Glutamatergic neuron (in vitro differentiated cells): Measurements from ENCODE around the gene CASP10. TPM values are rescaled to one million over a fixed set of nuclear protein-coding genes. Genes with fewer than 3 reads are reported as not detected.
"Not testable (repeated sequence)": the region's sequence is repeated elsewhere in the genome, so short reads cannot be mapped to it uniquely, and the experiment has no call there.

Experiments
- DNase-seq: peaks from one replicate; pipeline ENCODE4 v3.0.0; 2022
- H3K27ac Mint-ChIP-seq: one replicate; pipeline ENCODE4 v1.8.0; 2020; ENCODE audit warnings: mild to moderate bottlenecking, mixed read lengths, inconsistent platforms; ENCODE audit not compliant: unreplicated experiment
- H3K27me3 Mint-ChIP-seq: one replicate; pipeline ENCODE4 v1.8.0; 2020; ENCODE audit warnings: mild to moderate bottlenecking, moderate library complexity, mixed read lengths, inconsistent platforms; ENCODE audit not compliant: unreplicated experiment
- H3K36me3 Mint-ChIP-seq: one replicate; pipeline ENCODE4 v1.8.0; 2020; ENCODE audit warnings: mild to moderate bottlenecking, mixed read lengths, inconsistent platforms; ENCODE audit not compliant: unreplicated experiment
- H3K4me1 Mint-ChIP-seq: one replicate; pipeline ENCODE4 v1.8.0; 2020; ENCODE audit warnings: mild to moderate bottlenecking, low read depth, mixed read lengths, inconsistent platforms; ENCODE audit not compliant: unreplicated experiment
- H3K4me3 Mint-ChIP-seq: one replicate; pipeline ENCODE4 v1.8.0; 2020; ENCODE audit warnings: mild to moderate bottlenecking, mixed read lengths, inconsistent platforms; ENCODE audit not compliant: unreplicated experiment
- H3K9me3 Mint-ChIP-seq: one replicate; pipeline ENCODE4 v1.8.0; 2020; ENCODE audit warnings: mild to moderate bottlenecking, moderate library complexity, mixed read lengths, inconsistent platforms; ENCODE audit not compliant: unreplicated experiment
- CTCF ChIP-seq: fragments of 200-600 bp; sonication (generic); IDR thresholded peaks from one replicate; pipeline ENCODE4 v1.5.0; 2021; ENCODE audit not compliant: partially characterized antibody, unreplicated experiment
- total RNA-seq: library from RNA; stranded (reverse); fragmentation: NEBNext Ultra II Directional; extraction: Animal tissue kit (Norgen Biotek cat#: 25700); gene quantifications from one replicate; pipeline ENCODE4 v1.2.1, GENCODE V29; 2021; ENCODE audit not compliant: unreplicated experiment

The CASP10 gene
- total RNA-seq, 1 donor from 2014 or later, result not detected

- H3K9me3 Mint-ChIP-seq, result peaks cover 14% of the 10 kb centered on the region
- peaks cover 25% of the 10 kb centered on the region for H3K4me1 Mint-ChIP-seq
- TF ChIP-seq CTCF, result no peak
- H3K36me3 Mint-ChIP-seq, result no peaks in the 10 kb centered on the region
- peak overlapping the region; percentile 92 for H3K27ac Mint-ChIP-seq
- peaks cover 2% of the 10 kb centered on the region for H3K27me3 Mint-ChIP-seq
- peak overlapping the region; percentile 49 for H3K4me3 Mint-ChIP-seq
- DNase-seq, result no peak
Observed at GRCh38 chr2:201157694-201158093, 25.2 kb upstream of the CASP10 start.

- DNase-seq, result peak; percentile 49
- Mint-ChIP-seq H3K4me3 (peak overlapping the region; percentile 49), H3K27me3 (peaks cover 2% of the 10 kb centered on the region), H3K4me1 (peaks cover 19% of the 10 kb centered on the region), H3K36me3 (no peaks in the 10 kb centered on the region), H3K9me3 (peaks cover 8% of the 10 kb centered on the region), H3K27ac (peak overlapping the region; percentile 92)
- TF ChIP-seq CTCF, result peak; percentile 64
Observed at GRCh38 chr2:201158111-201158929, 24.6 kb upstream of the CASP10 start.

- no peak for DNase-seq
- H3K4me3 Mint-ChIP-seq, result no peak overlapping the region
- peaks cover 8% of the 10 kb centered on the region for H3K9me3 Mint-ChIP-seq
- H3K4me1 Mint-ChIP-seq, result no peaks in the 10 kb centered on the region
- no peak for TF ChIP-seq CTCF
- no peak overlapping the region for H3K27ac Mint-ChIP-seq
- peaks cover 12% of the 10 kb centered on the region for H3K36me3 Mint-ChIP-seq
- H3K27me3 Mint-ChIP-seq, result peaks cover 4% of the 10 kb centered on the region
Observed at GRCh38 chr2:201164166-201164565, 18.8 kb upstream of the CASP10 start.

GRCh38 chr2:201167546-201167945 lies 15.4 kb upstream of the CASP10 start:
- H3K9me3 Mint-ChIP-seq, result peaks cover 10% of the 10 kb centered on the region
- H3K27me3 Mint-ChIP-seq, result peaks cover 2% of the 10 kb centered on the region
- peaks cover 12% of the 10 kb centered on the region for H3K36me3 Mint-ChIP-seq
- no peak for DNase-seq
- H3K27ac Mint-ChIP-seq, result no peak overlapping the region
- H3K4me1 Mint-ChIP-seq, result no peaks in the 10 kb centered on the region
- TF ChIP-seq CTCF, result no peak
- no peak overlapping the region for H3K4me3 Mint-ChIP-seq

GRCh38 chr2:201168496-201168895 lies 14.4 kb upstream of the CASP10 start:
- not testable (repeated sequence) for DNase-seq, H3K9me3 Mint-ChIP-seq, H3K27me3 Mint-ChIP-seq, H3K27ac Mint-ChIP-seq, H3K4me3 Mint-ChIP-seq, H3K4me1 Mint-ChIP-seq
- H3K36me3 Mint-ChIP-seq, result peaks cover 12% of the 10 kb centered on the region
